Measurements from ENCODE around the gene ITIH3. TPM values are rescaled to one million over a fixed set of nuclear protein-coding genes. Genes with fewer than 3 reads are reported as not detected.
A peak's percentile ranks its signal among the peaks of the same experiment; 100 is the strongest.

Gene ITIH3
- total RNA-seq, 6 experiments from 2014 or later: 742 to 1,822 (median 982) TPM

GRCh38 chr3:52843108-52843865 lies 48.7 kb downstream of the ITIH3 start:
- TF ChIP-seq CTCF (IDR thresholded peaks at IDR 0.05) (no peak), POLR2A (IDR thresholded peaks at IDR 0.05) (no peak)
- ATAC-seq (no peak), DNase-seq (peak in 2 of 3 donors; percentile 50 to 52)
- WGBS (ENCODE audit: insufficient coverage, low coverage, low lambda C conversion rate, missing lambda C conversion rate): 81% methylated on average over 15 of the region's 20 CpGs
- Histone ChIP-seq H3K36me3 (peaks cover 0 to 3% (median 0%) of the 10 kb centered on the region in 4 donors), H3K9me3 (no peaks in the 10 kb centered on the region), H3K4me1 (peaks cover 0 to 73% (median 27%) of the 10 kb centered on the region in 4 donors), H3K27me3 (no peaks in the 10 kb centered on the region), H3K4me3 (no peak overlapping the region), H3K27ac (peak overlapping the region; percentile 67 to 96 (median 80))
- intact Hi-C loops (cut with DNase I): no loop called here

GRCh38 chr3:52843881-52844280 lies 49.3 kb downstream of the ITIH3 start:
- Histone ChIP-seq H3K4me3 (no peak overlapping the region), H3K9me3 (no peaks in the 10 kb centered on the region), H3K4me1 (peaks cover 0 to 73% (median 27%) of the 10 kb centered on the region in 4 donors), H3K36me3 (peaks cover 0 to 8% (median 1%) of the 10 kb centered on the region in 4 donors), H3K27ac (peak overlapping the region; percentile 67 to 96 (median 80)), H3K27me3 (no peaks in the 10 kb centered on the region)
- WGBS (ENCODE audit: insufficient coverage, low coverage, low lambda C conversion rate, missing lambda C conversion rate): no CpG with 5 or more reads among the region's 2 CpGs
- ATAC-seq: no peak
- intact Hi-C loops (cut with DNase I): no loop called here
- no peak for TF ChIP-seq CTCF (IDR thresholded peaks at IDR 0.05)
- no peak for TF ChIP-seq POLR2A (IDR thresholded peaks at IDR 0.05)
- DNase-seq: peak in 1 of 3 donors; percentile 48

- no peaks in the 10 kb centered on the region for H3K27me3 ChIP-seq
- peaks cover 0 to 70% (median 26%) of the 10 kb centered on the region in 4 donors for H3K4me1 ChIP-seq
- ATAC-seq: peak; percentile 56 to 81 (median 68)
- peak overlapping the region; percentile 79 to 96 (median 80) for H3K27ac ChIP-seq
- no peaks in the 10 kb centered on the region for H3K9me3 ChIP-seq
- 29% methylated on average over 14 of the region's 18 CpGs for WGBS (ENCODE audit: insufficient coverage, low coverage, low lambda C conversion rate, missing lambda C conversion rate)
- DNase-seq: peak; percentile 80 to 91 (median 90)
- TF ChIP-seq POLR2A (IDR thresholded peaks at IDR 0.05) (peak; percentile 85), CTCF (IDR thresholded peaks at IDR 0.05) (no peak)
- H3K36me3 ChIP-seq: peaks cover 0 to 9% (median 4%) of the 10 kb centered on the region in 4 donors
- peak overlapping the region in 1 of 3 donors; percentile 11 for H3K4me3 ChIP-seq
- intact Hi-C loops (cut with DNase I): no loop called here
Observed at GRCh38 chr3:52844290-52844975, 49.8 kb downstream of the ITIH3 start.

- no peaks in the 10 kb centered on the region for H3K9me3 ChIP-seq
- TF ChIP-seq POLR2A (IDR thresholded peaks at IDR 0.05) (peak; percentile 79), CTCF (IDR thresholded peaks at IDR 0.05) (no peak)
- DNase-seq: peak; percentile 78 to 91 (median 89)
- intact Hi-C loops (cut with DNase I): no loop called here
- peaks cover 0 to 13% (median 5%) of the 10 kb centered on the region in 4 donors for H3K36me3 ChIP-seq
- ATAC-seq: peak; percentile 65 to 77 (median 68)
- H3K4me3 ChIP-seq: no peak overlapping the region
- WGBS (ENCODE audit: insufficient coverage, low coverage, low lambda C conversion rate, missing lambda C conversion rate): 14% methylated on average over 5 of the region's 6 CpGs
- H3K27ac ChIP-seq: peak overlapping the region; percentile 79 to 96 (median 80)
- peaks cover 0 to 62% (median 23%) of the 10 kb centered on the region in 4 donors for H3K4me1 ChIP-seq
- no peaks in the 10 kb centered on the region for H3K27me3 ChIP-seq
Observed at GRCh38 chr3:52845157-52845556, 50.6 kb downstream of the ITIH3 start.
